GM12878 (cell line): ENCODE data around the gene CFAP99.

Source experiments
- CEBPB ChIP-seq, 2 experiments: fragments of 150-350 bp in 1 of 2; IDR thresholded peaks; 2 replicates each; pipeline ENCODE4 v1.6.1; 2012 to 2014; ENCODE audit warnings: low read depth in 2 of 2, low read length in 2 of 2, borderline replicate concordance in 1 of 2, inconsistent platforms in 1 of 2
- EP300 ChIP-seq, 2 experiments: fragments of 150-350 bp in 1 of 2; IDR thresholded peaks; 2 replicates each; pipeline ENCODE4 v1.6.1; 2011 to 2012; ENCODE audit warnings: low read depth in 2 of 2, low read length in 2 of 2, borderline replicate concordance in 1 of 2, improper control_type of control experiment in 1 of 2, inconsistent platforms in 1 of 2; ENCODE audit not compliant: control insufficient read depth in 1 of 2
- EZH2 ChIP-seq: IDR thresholded peaks from 2 replicates; pipeline ENCODE4 v1.6.1; 2012; ENCODE audit warnings: low read depth, mild to moderate bottlenecking, control low read depth, inconsistent platforms, low read length, borderline replicate concordance; ENCODE audit not compliant: control insufficient read depth
- NKRF ChIP-seq: fragments of 450-650 bp; conservative IDR thresholded peaks from 2 replicates; pipeline ENCODE4 v1.6.1; 2017; ENCODE audit warnings: mild to moderate bottlenecking, moderate library complexity
- POLR2A ChIP-seq: IDR thresholded peaks from 2 replicates; pipeline ENCODE4 v1.6.1; 2011; ENCODE audit warnings: low read depth, mild to moderate bottlenecking, low read length
- PRDM15 ChIP-seq: fragments of 450-650 bp; formaldehyde crosslinking; IDR thresholded peaks from 2 replicates; pipeline ENCODE4 v1.4.0; 2020; ENCODE audit warnings: mild to moderate bottlenecking, moderate library complexity
- RELA ChIP-seq: fragments of 450-650 bp; IDR thresholded peaks from 2 replicates; pipeline ENCODE4 v1.8.0; 2014; ENCODE audit warnings: borderline replicate concordance; ENCODE audit not compliant: partially characterized antibody
- SUZ12 ChIP-seq: fragments of 200-600 bp; sonication (generic); IDR thresholded peaks from one replicate; pipeline ENCODE4 v1.6.1; 2018; ENCODE audit warnings: antibody characterized with exemption, mild to moderate bottlenecking; ENCODE audit not compliant: unreplicated experiment
- ZBTB33 ChIP-seq: fragments of 450-650 bp; IDR thresholded peaks from 2 replicates; pipeline ENCODE4 v1.6.1; 2017; ENCODE audit warnings: mild to moderate bottlenecking
- ZZZ3 ChIP-seq: IDR thresholded peaks from 2 replicates; pipeline ENCODE4 v1.6.1; 2011; ENCODE audit warnings: low read depth; ENCODE audit not compliant: control insufficient read depth, insufficient read length
- TF ChIP-seq, protein P1 (sequence below), 3 experiments: IDR thresholded peaks in 2 of 3; conservative IDR thresholded peaks in 1 of 3; 2 replicates each; pipeline ENCODE4 v1.5.1; 2011; ENCODE audit warnings: low read depth in 3 of 3, low read length in 3 of 3, mild to moderate bottlenecking in 3 of 3, control low read depth in 2 of 3, moderate library complexity in 2 of 3, inconsistent platforms in 1 of 3, mixed read lengths in 1 of 3; ENCODE audit not compliant: control insufficient read depth in 2 of 3, insufficient read depth in 1 of 3; ENCODE audit errors: extremely low read depth in 1 of 3
- TF ChIP-seq, protein P2 (sequence below): IDR thresholded peaks from 2 replicates; pipeline ENCODE4 v1.6.1; 2012; ENCODE audit warnings: low read depth, low read length, improper control_type of control experiment
- TF ChIP-seq, protein P3 (sequence below): fragments of 150-350 bp; IDR thresholded peaks from 2 replicates; pipeline ENCODE4 v1.6.1; 2016; ENCODE audit warnings: low read depth, low read length

GRCh38 chr4:2485956-2486355, 67.2 kb downstream of the CFAP99 start:
- TF ChIP-seq ZBTB33 (no peak), SUZ12 (no peak), EZH2 (no peak), NKRF (no peak), ZZZ3 (no peak), POLR2A (no peak), PRDM15 (CRISPR knock-in tag) (no peak), RELA (no peak), CEBPB (IDR thresholded peaks at IDR 0.05; ENCODE audit: borderline replicate concordance in 1 of 2, low read depth in 2 of 2, low read length in 2 of 2) (no peak), EP300 (IDR thresholded peaks at IDR 0.05; ENCODE audit: borderline replicate concordance in 1 of 2, control insufficient read depth in 1 of 2, low read depth in 2 of 2, low read length in 2 of 2) (no peak)
- TF ChIP-seq, protein P1, sequence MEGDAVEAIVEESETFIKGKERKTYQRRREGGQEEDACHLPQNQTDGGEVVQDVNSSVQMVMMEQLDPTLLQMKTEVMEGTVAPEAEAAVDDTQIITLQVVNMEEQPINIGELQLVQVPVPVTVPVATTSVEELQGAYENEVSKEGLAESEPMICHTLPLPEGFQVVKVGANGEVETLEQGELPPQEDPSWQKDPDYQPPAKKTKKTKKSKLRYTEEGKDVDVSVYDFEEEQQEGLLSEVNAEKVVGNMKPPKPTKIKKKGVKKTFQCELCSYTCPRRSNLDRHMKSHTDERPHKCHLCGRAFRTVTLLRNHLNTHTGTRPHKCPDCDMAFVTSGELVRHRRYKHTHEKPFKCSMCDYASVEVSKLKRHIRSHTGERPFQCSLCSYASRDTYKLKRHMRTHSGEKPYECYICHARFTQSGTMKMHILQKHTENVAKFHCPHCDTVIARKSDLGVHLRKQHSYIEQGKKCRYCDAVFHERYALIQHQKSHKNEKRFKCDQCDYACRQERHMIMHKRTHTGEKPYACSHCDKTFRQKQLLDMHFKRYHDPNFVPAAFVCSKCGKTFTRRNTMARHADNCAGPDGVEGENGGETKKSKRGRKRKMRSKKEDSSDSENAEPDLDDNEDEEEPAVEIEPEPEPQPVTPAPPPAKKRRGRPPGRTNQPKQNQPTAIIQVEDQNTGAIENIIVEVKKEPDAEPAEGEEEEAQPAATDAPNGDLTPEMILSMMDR (IDR thresholded peaks at IDR 0.05 in 2 of 3, conservative IDR thresholded peaks at IDR 0.05 in 1 of 3; ENCODE audit: control insufficient read depth in 2 of 3, extremely low read depth in 1 of 3, insufficient read depth in 1 of 3, low read depth in 3 of 3, low read length in 3 of 3): no peak
- TF ChIP-seq, protein P2, sequence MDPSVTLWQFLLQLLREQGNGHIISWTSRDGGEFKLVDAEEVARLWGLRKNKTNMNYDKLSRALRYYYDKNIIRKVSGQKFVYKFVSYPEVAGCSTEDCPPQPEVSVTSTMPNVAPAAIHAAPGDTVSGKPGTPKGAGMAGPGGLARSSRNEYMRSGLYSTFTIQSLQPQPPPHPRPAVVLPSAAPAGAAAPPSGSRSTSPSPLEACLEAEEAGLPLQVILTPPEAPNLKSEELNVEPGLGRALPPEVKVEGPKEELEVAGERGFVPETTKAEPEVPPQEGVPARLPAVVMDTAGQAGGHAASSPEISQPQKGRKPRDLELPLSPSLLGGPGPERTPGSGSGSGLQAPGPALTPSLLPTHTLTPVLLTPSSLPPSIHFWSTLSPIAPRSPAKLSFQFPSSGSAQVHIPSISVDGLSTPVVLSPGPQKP: no peak
- TF ChIP-seq, protein P3, sequence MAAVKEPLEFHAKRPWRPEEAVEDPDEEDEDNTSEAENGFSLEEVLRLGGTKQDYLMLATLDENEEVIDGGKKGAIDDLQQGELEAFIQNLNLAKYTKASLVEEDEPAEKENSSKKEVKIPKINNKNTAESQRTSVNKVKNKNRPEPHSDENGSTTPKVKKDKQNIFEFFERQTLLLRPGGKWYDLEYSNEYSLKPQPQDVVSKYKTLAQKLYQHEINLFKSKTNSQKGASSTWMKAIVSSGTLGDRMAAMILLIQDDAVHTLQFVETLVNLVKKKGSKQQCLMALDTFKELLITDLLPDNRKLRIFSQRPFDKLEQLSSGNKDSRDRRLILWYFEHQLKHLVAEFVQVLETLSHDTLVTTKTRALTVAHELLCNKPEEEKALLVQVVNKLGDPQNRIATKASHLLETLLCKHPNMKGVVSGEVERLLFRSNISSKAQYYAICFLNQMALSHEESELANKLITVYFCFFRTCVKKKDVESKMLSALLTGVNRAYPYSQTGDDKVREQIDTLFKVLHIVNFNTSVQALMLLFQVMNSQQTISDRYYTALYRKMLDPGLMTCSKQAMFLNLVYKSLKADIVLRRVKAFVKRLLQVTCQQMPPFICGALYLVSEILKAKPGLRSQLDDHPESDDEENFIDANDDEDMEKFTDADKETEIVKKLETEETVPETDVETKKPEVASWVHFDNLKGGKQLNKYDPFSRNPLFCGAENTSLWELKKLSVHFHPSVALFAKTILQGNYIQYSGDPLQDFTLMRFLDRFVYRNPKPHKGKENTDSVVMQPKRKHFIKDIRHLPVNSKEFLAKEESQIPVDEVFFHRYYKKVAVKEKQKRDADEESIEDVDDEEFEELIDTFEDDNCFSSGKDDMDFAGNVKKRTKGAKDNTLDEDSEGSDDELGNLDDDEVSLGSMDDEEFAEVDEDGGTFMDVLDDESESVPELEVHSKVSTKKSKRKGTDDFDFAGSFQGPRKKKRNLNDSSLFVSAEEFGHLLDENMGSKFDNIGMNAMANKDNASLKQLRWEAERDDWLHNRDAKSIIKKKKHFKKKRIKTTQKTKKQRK: no peak
